Measurements from ENCODE around the gene PARP8. TPM values are rescaled to one million over a fixed set of nuclear protein-coding genes. Genes with fewer than 3 reads are reported as not detected.

Gene PARP8
- total and polyA plus RNA-seq, 2 of the 8 experiments (the other 6 are each of a cell fraction or from before 2014, with no cell fraction given), result 16.6 to 30.6 TPM

- no peak for FAIRE-seq
- TF ChIP-seq, protein P1, sequence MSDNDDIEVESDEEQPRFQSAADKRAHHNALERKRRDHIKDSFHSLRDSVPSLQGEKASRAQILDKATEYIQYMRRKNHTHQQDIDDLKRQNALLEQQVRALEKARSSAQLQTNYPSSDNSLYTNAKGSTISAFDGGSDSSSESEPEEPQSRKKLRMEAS (IDR thresholded peaks at IDR 0.05), result peak; percentile 67
- TF ChIP-seq JUND (IDR thresholded peaks at IDR 0.05; ENCODE audit: low read length), result 0 out of 2 replicates have a peak, but pooled peaks have one; percentile 30
- TF ChIP-seq TAF1 (IDR thresholded peaks at IDR 0.05; ENCODE audit: low read depth, low read length), result peak; percentile 83
- TF ChIP-seq HDAC6 (IDR thresholded peaks at IDR 0.05; ENCODE audit: low read depth, low read length), result no peak
- TF ChIP-seq BRCA1 (IDR thresholded peaks at IDR 0.05; ENCODE audit: low read depth, low read length), result no peak
- TF ChIP-seq POLR2AphosphoS5 (IDR thresholded peaks at IDR 0.05; ENCODE audit: low read depth, low read length), result peak; percentile 84
- 0 out of 4 replicates have a peak, but pooled peaks of 1 of the 2 experiments have one; percentile 35 for TF ChIP-seq HDAC2 (IDR thresholded peaks at IDR 0.05; ENCODE audit: borderline replicate concordance in 1 of 2, low read depth in 2 of 2, low read length in 2 of 2)
- TF ChIP-seq KDM1A (IDR thresholded peaks at IDR 0.05; ENCODE audit: borderline replicate concordance, low read length), result no peak
- TF ChIP-seq SUZ12 (IDR thresholded peaks at IDR 0.05; ENCODE audit: low read length), result no peak
- TF ChIP-seq JUN (IDR thresholded peaks at IDR 0.05; ENCODE audit: low read depth, low read length), result no peak
- no peak for TF ChIP-seq CTBP2 (IDR thresholded peaks at IDR 0.05; ENCODE audit: borderline replicate concordance, insufficient read depth, insufficient read length, low read length)
Measured at GRCh38 chr5:50667023-50667652, 701 bp downstream of the PARP8 start.

More at GRCh38 chr5:50667023-50667652, 701 bp downstream of the PARP8 start:
- Histone ChIP-seq H3K56ac (replicated peaks; ENCODE audit: insufficient read length, low read depth, low read length) (peak overlapping the region; percentile 46), H3K79me1 (ENCODE audit: low read depth, low read length) (no peaks in the 10 kb centered on the region), H4K8ac (ENCODE audit: extremely low read depth, insufficient read depth, low read length) (peak overlapping the region; percentile 97), H2BK15ac (ENCODE audit: low read length) (peak overlapping the region; percentile 95; the same call in 1 of the 2 replicates), H3K36me3 (ENCODE audit: control insufficient read depth in 2 of 4, insufficient read depth in 4 of 4, low read length in 3 of 4) (no peaks in the 10 kb centered on the region), H3K4me2 (ENCODE audit: insufficient read depth in 1 of 2, low read depth in 2 of 2, low read length in 2 of 2) (peak overlapping the region; percentile 81 to 86), H3K27ac (ENCODE audit: low read depth, low read length) (peak overlapping the region; percentile 97), H3K23me2 (ENCODE audit: low read depth, low read length) (peaks cover 2% of the 10 kb centered on the region; the same call in 1 of the 2 replicates), H3K4me1 (replicated peaks in 1 of 4; ENCODE audit: control insufficient read depth in 3 of 4, insufficient read depth in 4 of 4, low read length in 3 of 4) (peaks cover 0 to 5% (median 3%) of the 10 kb centered on the region in 4 experiments; a peak in 3 of 7 replicates), H2BK20ac (ENCODE audit: low read length) (no peak overlapping the region), H3K4me3 (ENCODE audit: extremely low read depth in 1 of 4, insufficient read depth in 2 of 4, low read depth in 3 of 4, low read length in 4 of 4) (peak overlapping the region; percentile 70 to 86 (median 79)), H2BK120ac (replicated peaks; ENCODE audit: low read depth, low read length) (no peak overlapping the region), H3K79me2 (ENCODE audit: control insufficient read depth in 1 of 2, insufficient read depth in 2 of 2, low read length in 2 of 2) (peaks cover 0 to 42% of the 10 kb centered on the region in 2 experiments; a peak in 3 of 4 replicates), H3K18ac (ENCODE audit: extremely low read depth, low read length) (peak overlapping the region; percentile 91; the same call in 1 of the 2 replicates), H3K4ac (replicated peaks; ENCODE audit: insufficient read length, low read depth, low read length) (no peak overlapping the region), H2BK12ac (ENCODE audit: low read depth, low read length) (0 out of 2 replicates have a peak overlapping the region, but pooled peaks have one; percentile 50), H3K9ac (replicated peaks in 1 of 4; ENCODE audit: extremely low read depth in 1 of 4, low read depth in 3 of 4, low read length in 3 of 4) (peak overlapping the region; percentile 84 to 93 (median 88)), H4K20me1 (replicated peaks in 1 of 2; ENCODE audit: control insufficient read depth in 1 of 2, insufficient read depth in 2 of 2, low read length in 2 of 2) (no peaks in the 10 kb centered on the region), H2AFZ (ENCODE audit: low read length) (0 out of 2 replicates have a peak overlapping the region, but pooled peaks have one; percentile 38), H4K5ac (ENCODE audit: insufficient read length, low read depth, low read length) (peak overlapping the region; percentile 87), H3K9me3 (ENCODE audit: insufficient read depth in 2 of 2, low read depth in 1 of 2, low read length in 1 of 2) (no peaks in the 10 kb centered on the region), H2BK5ac (ENCODE audit: low read depth, low read length) (peak overlapping the region; percentile 91), H3K14ac (ENCODE audit: insufficient read length) (no peak overlapping the region), H3K27me3 (replicated peaks in 1 of 4; ENCODE audit: control insufficient read depth in 3 of 4, extremely low read depth in 1 of 4, insufficient read depth in 3 of 4, low read length in 3 of 4) (no peaks in the 10 kb centered on the region), H2AK5ac (ENCODE audit: low read depth, low read length) (no peak overlapping the region), H4K91ac (replicated peaks; ENCODE audit: insufficient read length, low read length) (peak overlapping the region; percentile 89), H3K23ac (ENCODE audit: insufficient read length) (no peak overlapping the region)
- 1% methylated on average over 23 of the region's 46 CpGs; no CpG with 5 or more reads in 1 of the 2 experiments for WGBS, 2 experiments (ENCODE audit: extremely low coverage in 1 of 2, insufficient coverage in 1 of 2, insufficient read length in 1 of 2, insufficient replicate concordance in 2 of 2, low coverage in 1 of 2, low lambda C conversion rate in 2 of 2, missing lambda C conversion rate in 1 of 2)
- DNase-seq (ENCODE audit: low read depth in 1 of 2, low spot score in 2 of 2), result peak in 1 of 2 experiments; percentile 85
- CTCF ChIA-PET (ENCODE audit: partially characterized antibody), result no interaction called here
- POLR2A ChIA-PET (ENCODE audit: partially characterized antibody), result interaction anchor here (0.7 to 2.4 kb wide), 25 partner anchors 9 to 226 kb away, joined by 3 to 10 read pairs (median 4); partner anchors contain the start of gene EMB

All from H1 (cell line).